IPS-20b (cell line): ENCODE data around the gene NINJ2.

Source experiments
- H3K27ac ChIP-seq: one replicate; pipeline ENCODE4 v1.5.1; 2013; ENCODE audit warnings: low read length
- H3K27me3 ChIP-seq: 2 replicates; pipeline ENCODE4 v1.6.1; 2013; ENCODE audit warnings: mild to moderate bottlenecking, low read length, inconsistent platforms; ENCODE audit not compliant: insufficient read depth
- H3K36me3 ChIP-seq: 2 replicates; pipeline ENCODE4 v1.6.1; 2013; ENCODE audit warnings: low read depth, mild to moderate bottlenecking, inconsistent platforms, low read length, moderate library complexity; ENCODE audit not compliant: insufficient read depth
- H3K4me1 ChIP-seq: 2 replicates; pipeline ENCODE4 v1.6.1; 2013; ENCODE audit warnings: mild to moderate bottlenecking, control low read depth, inconsistent platforms, low read length, moderate library complexity; ENCODE audit not compliant: insufficient read depth
- H3K4me3 ChIP-seq: 2 replicates; pipeline ENCODE4 v1.5.1; 2013; ENCODE audit warnings: mild to moderate bottlenecking, low read length, inconsistent platforms
- H3K9ac ChIP-seq: 2 replicates; pipeline ENCODE4 v1.6.1; 2013; ENCODE audit warnings: low read depth, mild to moderate bottlenecking, inconsistent platforms, low read length, moderate library complexity
- H3K9me3 ChIP-seq: 2 replicates; pipeline ENCODE4 v1.6.1; 2013; ENCODE audit warnings: mild to moderate bottlenecking, low read depth, low read length, inconsistent platforms; ENCODE audit not compliant: insufficient read depth

NINJ2 gene

GRCh38 chr12:608413-608812 lies 54.8 kb downstream of the NINJ2 start:
- Histone ChIP-seq H3K27me3 (no peaks in the 10 kb centered on the region), H3K4me3 (no peak overlapping the region), H3K4me1 (no peaks in the 10 kb centered on the region), H3K27ac (no peak overlapping the region), H3K9me3 (no peaks in the 10 kb centered on the region), H3K36me3 (no peaks in the 10 kb centered on the region), H3K9ac (no peak overlapping the region)

GRCh38 chr12:607541-608001 lies 55.7 kb downstream of the NINJ2 start:
- Histone ChIP-seq H3K27me3 (no peaks in the 10 kb centered on the region), H3K4me1 (no peaks in the 10 kb centered on the region), H3K4me3 (no peak overlapping the region), H3K27ac (no peak overlapping the region), H3K36me3 (no peaks in the 10 kb centered on the region), H3K9ac (no peak overlapping the region), H3K9me3 (no peaks in the 10 kb centered on the region)

DNA sequence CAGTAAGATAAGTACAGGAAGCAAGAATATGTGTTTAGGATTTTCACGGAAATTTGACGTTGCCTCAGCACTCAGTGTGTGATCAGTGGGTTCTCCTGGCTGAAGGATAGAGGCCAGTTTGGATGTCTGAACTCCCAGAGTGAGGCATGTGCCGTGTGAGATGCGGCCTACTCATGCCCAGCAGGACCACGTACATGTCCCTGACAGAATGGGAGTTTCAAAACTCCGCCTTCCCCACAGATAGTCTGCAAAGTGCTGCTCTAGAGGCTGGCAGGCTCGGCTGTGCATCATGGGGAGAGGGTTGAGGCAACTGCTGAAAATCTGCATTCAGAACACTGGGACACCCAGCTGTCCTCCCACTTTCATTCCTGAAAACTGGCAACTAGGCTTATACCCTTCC lies 58.3 kb downstream of the NINJ2 start:
- H3K27me3 ChIP-seq: no peaks in the 10 kb centered on the region
- H3K27ac ChIP-seq: no peak overlapping the region
- H3K9me3 ChIP-seq: no peaks in the 10 kb centered on the region
- no peak overlapping the region for H3K4me3 ChIP-seq
- no peak overlapping the region for H3K9ac ChIP-seq
- H3K4me1 ChIP-seq: no peaks in the 10 kb centered on the region
- no peaks in the 10 kb centered on the region for H3K36me3 ChIP-seq

- H3K9ac ChIP-seq: no peak overlapping the region
- H3K27me3 ChIP-seq: no peaks in the 10 kb centered on the region
- no peak overlapping the region for H3K4me3 ChIP-seq
- H3K27ac ChIP-seq: no peak overlapping the region
- H3K4me1 ChIP-seq: peaks cover 5% of the 10 kb centered on the region; the same call in 1 of the 2 replicates
- no peaks in the 10 kb centered on the region for H3K36me3 ChIP-seq
- H3K9me3 ChIP-seq: no peaks in the 10 kb centered on the region
Observed at GRCh38 chr12:602700-603068, 60.6 kb downstream of the NINJ2 start.

DNA sequence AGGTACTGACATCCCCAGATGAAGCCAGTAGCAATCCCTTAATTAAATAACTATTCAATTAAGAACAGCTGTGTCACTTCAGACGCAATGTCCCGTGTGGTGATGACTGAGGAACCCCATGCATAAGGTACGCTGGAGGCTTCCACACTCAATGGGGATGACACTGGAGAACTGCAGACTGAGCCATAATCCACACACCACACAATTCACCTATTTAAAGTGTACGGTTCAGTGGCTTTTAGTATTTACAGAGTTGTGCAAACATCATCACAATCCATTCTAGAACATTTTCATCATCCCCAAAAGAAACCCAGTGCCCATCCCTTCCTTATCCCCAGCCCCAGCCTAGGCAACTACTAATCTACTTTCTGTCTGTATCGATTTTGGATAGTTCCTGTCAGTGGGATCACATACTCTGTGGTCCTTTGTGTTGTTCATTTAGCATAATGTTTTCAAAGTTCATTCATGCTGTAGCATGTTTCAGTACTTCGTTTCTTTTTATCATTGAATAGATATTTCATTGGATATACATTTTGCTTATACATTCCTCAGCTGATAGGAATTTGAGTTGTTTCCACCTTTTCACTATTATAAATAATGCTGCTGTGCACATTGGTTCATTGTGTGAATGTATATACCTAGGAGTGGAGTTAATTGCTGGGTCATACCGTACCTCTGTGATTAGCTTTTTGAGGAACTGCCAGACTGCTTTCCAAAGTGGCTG lies 61.1 kb downstream of the NINJ2 start:
- Histone ChIP-seq H3K27me3 (no peaks in the 10 kb centered on the region), H3K36me3 (no peaks in the 10 kb centered on the region), H3K9me3 (no peaks in the 10 kb centered on the region), H3K27ac (no peak overlapping the region), H3K9ac (no peak overlapping the region), H3K4me3 (no peak overlapping the region), H3K4me1 (peaks cover 5% of the 10 kb centered on the region; the same call in 1 of the 2 replicates)

- no peaks in the 10 kb centered on the region for H3K9me3 ChIP-seq
- no peak overlapping the region for H3K4me3 ChIP-seq
- H3K36me3 ChIP-seq: no peaks in the 10 kb centered on the region
- no peak overlapping the region for H3K9ac ChIP-seq
- H3K27me3 ChIP-seq: no peaks in the 10 kb centered on the region
- H3K27ac ChIP-seq: no peak overlapping the region
- peaks cover 5% of the 10 kb centered on the region; the same call in 1 of the 2 replicates for H3K4me1 ChIP-seq
Observed at GRCh38 chr12:599756-600155, 63.5 kb downstream of the NINJ2 start.

DNA sequence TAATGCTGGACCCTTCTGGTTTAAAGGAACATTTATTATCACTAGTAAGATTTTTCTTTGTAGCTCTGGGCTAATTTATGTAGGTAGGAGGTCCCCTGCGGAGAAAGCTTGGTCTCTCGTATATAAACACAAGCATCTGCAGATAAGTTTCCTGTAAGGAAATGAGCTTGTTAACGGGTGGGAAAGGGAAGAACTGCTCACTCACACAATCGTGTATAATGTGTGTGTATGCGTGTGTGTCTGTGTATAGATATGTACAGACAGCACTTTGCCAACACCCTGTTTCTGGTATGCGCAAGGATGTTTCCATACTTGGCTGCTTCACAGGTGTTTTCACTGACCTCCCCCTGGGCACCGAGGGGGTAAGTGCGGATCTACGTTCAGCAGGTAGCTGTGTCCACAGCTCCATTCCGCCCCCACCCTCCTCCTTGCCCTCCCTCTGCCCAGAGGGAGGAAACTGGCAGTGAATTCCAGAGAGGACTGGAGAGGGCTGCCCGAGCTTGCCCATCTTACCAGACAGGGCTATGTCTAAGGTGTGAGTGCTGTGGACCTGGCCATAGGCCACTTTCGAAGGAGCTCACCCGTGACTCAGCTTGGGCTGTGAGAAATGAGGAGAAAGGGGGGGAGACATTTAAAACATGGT lies 65.2 kb downstream of the NINJ2 start:
- H3K9me3 ChIP-seq: no peaks in the 10 kb centered on the region
- peaks cover 5% of the 10 kb centered on the region; the same call in 1 of the 2 replicates for H3K4me1 ChIP-seq
- H3K27ac ChIP-seq: no peak overlapping the region
- no peaks in the 10 kb centered on the region for H3K27me3 ChIP-seq
- no peak overlapping the region for H3K4me3 ChIP-seq
- H3K36me3 ChIP-seq: no peaks in the 10 kb centered on the region
- no peak overlapping the region for H3K9ac ChIP-seq

- H3K36me3 ChIP-seq: no peaks in the 10 kb centered on the region
- no peak overlapping the region for H3K4me3 ChIP-seq
- no peak overlapping the region for H3K9ac ChIP-seq
- no peak overlapping the region for H3K27ac ChIP-seq
- H3K27me3 ChIP-seq: no peaks in the 10 kb centered on the region
- H3K4me1 ChIP-seq: peaks cover 5% of the 10 kb centered on the region; the same call in 1 of the 2 replicates
- no peaks in the 10 kb centered on the region for H3K9me3 ChIP-seq
Observed at GRCh38 chr12:593396-594270, 69.6 kb downstream of the NINJ2 start.

GRCh38 chr12:592024-592505 lies 71.2 kb downstream of the NINJ2 start:
- Histone ChIP-seq H3K36me3 (no peaks in the 10 kb centered on the region), H3K9me3 (no peaks in the 10 kb centered on the region), H3K9ac (no peak overlapping the region), H3K27ac (no peak overlapping the region), H3K4me3 (no peak overlapping the region), H3K4me1 (no peaks in the 10 kb centered on the region), H3K27me3 (no peaks in the 10 kb centered on the region)

GRCh38 chr12:591167-592023 lies 71.8 kb downstream of the NINJ2 start:
- H3K4me1 ChIP-seq: no peaks in the 10 kb centered on the region
- H3K4me3 ChIP-seq: no peak overlapping the region
- no peaks in the 10 kb centered on the region for H3K27me3 ChIP-seq
- H3K27ac ChIP-seq: no peak overlapping the region
- H3K36me3 ChIP-seq: no peaks in the 10 kb centered on the region
- no peaks in the 10 kb centered on the region for H3K9me3 ChIP-seq
- H3K9ac ChIP-seq: no peak overlapping the region

GRCh38 chr12:590206-590750 lies 73.0 kb downstream of the NINJ2 start:
- no peaks in the 10 kb centered on the region for H3K9me3 ChIP-seq
- no peak overlapping the region for H3K4me3 ChIP-seq
- no peak overlapping the region for H3K9ac ChIP-seq
- no peaks in the 10 kb centered on the region for H3K27me3 ChIP-seq
- no peak overlapping the region for H3K27ac ChIP-seq
- H3K4me1 ChIP-seq: no peaks in the 10 kb centered on the region
- H3K36me3 ChIP-seq: no peaks in the 10 kb centered on the region
